ENCODE results near the gene FYB1. TPM values are rescaled to one million over a fixed set of nuclear protein-coding genes. Genes with fewer than 3 reads are reported as not detected.

FYB1 gene
- total RNA-seq, 1 experiment from 2014 or later = 1.1 TPM

- TF ChIP-seq EZH2phosphoT487 (IDR thresholded peaks at IDR 0.05; ENCODE audit: borderline replicate concordance, low read length) (no peak), EZH2 (IDR thresholded peaks at IDR 0.05; ENCODE audit: low read length, unreplicated experiment) (no peak), CTCF (conservative IDR thresholded peaks at IDR 0.05; ENCODE audit: low read depth, low read length) (no peak)
- H4K20me1 ChIP-seq (ENCODE audit: low read length) = no peaks in the 10 kb centered on the region
- no peak overlapping the region for H3K27ac ChIP-seq (ENCODE audit: low read length)
- no peaks in the 10 kb centered on the region for H3F3A ChIP-seq (ENCODE audit: low read length, unreplicated experiment)
- no peaks in the 10 kb centered on the region for H3K36me3 ChIP-seq (ENCODE audit: low read depth, low read length)
- H3K9me2 ChIP-seq (replicated peaks; ENCODE audit: low read length) = no peaks in the 10 kb centered on the region
- H3K9ac ChIP-seq (ENCODE audit: low read length) = no peak overlapping the region
- H3K9me3 ChIP-seq (ENCODE audit: low read length) = no peaks in the 10 kb centered on the region
- H3K4me2 ChIP-seq (ENCODE audit: low read length) = no peak overlapping the region
- intact Hi-C loops (cut with micrococcal nuclease) = loop anchor here (5.0 to 10.0 kb wide), 2 partner anchors 35 to 188 kb away; no protein-coding TSS in a partner anchor
- ATAC-seq (no peak), DNase-seq (no peak)
- ChIA-PET CTCF (no interaction called here), POLR2A (ENCODE audit: unreplicated experiment) (no interaction called here)
- H3K79me2 ChIP-seq (ENCODE audit: low read length) = no peaks in the 10 kb centered on the region
- H2AFZ ChIP-seq (ENCODE audit: low read length) = no peak overlapping the region
- H3K27me3 ChIP-seq (ENCODE audit: low read length) = no peaks in the 10 kb centered on the region
- no TSS peak for BruUV-seq (replicated peaks)
- H3K4me1 ChIP-seq (ENCODE audit: insufficient read depth, low read length) = peaks cover 42% of the 10 kb centered on the region
- no peak overlapping the region for H3K4me3 ChIP-seq (ENCODE audit: low read length)
These were observed 26.8 kb downstream of the FYB1 start for GRCh38 chr5:39192450-39193160.

- DNase-seq (no peak), ATAC-seq (no peak)
- no peaks in the 10 kb centered on the region for H4K20me1 ChIP-seq (ENCODE audit: low read length)
- H2AFZ ChIP-seq (ENCODE audit: low read length) = no peak overlapping the region
- no TSS peak for BruUV-seq (replicated peaks)
- H3K9me3 ChIP-seq (ENCODE audit: low read length) = no peaks in the 10 kb centered on the region
- ChIA-PET CTCF (no interaction called here), POLR2A (ENCODE audit: unreplicated experiment) (no interaction called here)
- no peak overlapping the region for H3K4me2 ChIP-seq (ENCODE audit: low read length)
- no peak overlapping the region for H3K9ac ChIP-seq (ENCODE audit: low read length)
- no peak overlapping the region for H3K27ac ChIP-seq (ENCODE audit: low read length)
- TF ChIP-seq CTCF (conservative IDR thresholded peaks at IDR 0.05; ENCODE audit: low read depth, low read length) = no peak
- no peak for TF ChIP-seq EZH2phosphoT487 (IDR thresholded peaks at IDR 0.05; ENCODE audit: borderline replicate concordance, low read length)
- TF ChIP-seq EZH2 (IDR thresholded peaks at IDR 0.05; ENCODE audit: low read length, unreplicated experiment) = no peak
- no peaks in the 10 kb centered on the region for H3F3A ChIP-seq (ENCODE audit: low read length, unreplicated experiment)
- no peaks in the 10 kb centered on the region for H3K27me3 ChIP-seq (ENCODE audit: low read length)
- peaks cover 28% of the 10 kb centered on the region for H3K4me1 ChIP-seq (ENCODE audit: insufficient read depth, low read length)
- intact Hi-C loops (cut with micrococcal nuclease) = loop anchor here (5.0 to 10.0 kb wide), 2 partner anchors 34 to 186 kb away; no protein-coding TSS in a partner anchor
- no peak overlapping the region for H3K4me3 ChIP-seq (ENCODE audit: low read length)
- no peaks in the 10 kb centered on the region for H3K36me3 ChIP-seq (ENCODE audit: low read depth, low read length)
- no peaks in the 10 kb centered on the region for H3K79me2 ChIP-seq (ENCODE audit: low read length)
- H3K9me2 ChIP-seq (replicated peaks; ENCODE audit: low read length) = no peaks in the 10 kb centered on the region
These were observed 28.1 kb downstream of the FYB1 start for GRCh38 chr5:39191216-39191615.

All from PC-3 (cell line).